Retinal pigment epithelial cell (primary cell): ENCODE data around the gene MAP3K21.

Source experiments
- DNase-seq: peaks from one replicate; pipeline ENCODE4 v3.0.0-alpha.2; 2010; ENCODE audit warnings: low read depth
- H3K4me3 ChIP-seq: 2 replicates; pipeline ENCODE4 v1.5.1; 2011; ENCODE audit warnings: mild to moderate bottlenecking, low read length, control low read depth, moderate library complexity
- CTCF ChIP-seq: conservative IDR thresholded peaks from 2 replicates; pipeline ENCODE4 v1.5.1; 2011; ENCODE audit warnings: low read depth, low read length, control low read depth, inconsistent platforms

The MAP3K21 gene

GRCh38 chr1:233432916-233433315 is 105.4 kb downstream of the MAP3K21 start:
- H3K4me3 ChIP-seq = no peak overlapping the region
- no peak for TF ChIP-seq CTCF
- DNase-seq = no peak

GRCh38 chr1:233433436-233434210 is 106.1 kb downstream of the MAP3K21 start:
- no peak for TF ChIP-seq CTCF
- no peak overlapping the region for H3K4me3 ChIP-seq
- no peak for DNase-seq
